ENCODE data around the gene RAB33A. TPM values are rescaled to one million over a fixed set of nuclear protein-coding genes. Genes with fewer than 3 reads are reported as not detected.

The RAB33A gene
- total RNA-seq, 4 donors from 2014 or later = 0.79 to 6.2 (median 0.82) TPM; not detected in 1

DNA sequence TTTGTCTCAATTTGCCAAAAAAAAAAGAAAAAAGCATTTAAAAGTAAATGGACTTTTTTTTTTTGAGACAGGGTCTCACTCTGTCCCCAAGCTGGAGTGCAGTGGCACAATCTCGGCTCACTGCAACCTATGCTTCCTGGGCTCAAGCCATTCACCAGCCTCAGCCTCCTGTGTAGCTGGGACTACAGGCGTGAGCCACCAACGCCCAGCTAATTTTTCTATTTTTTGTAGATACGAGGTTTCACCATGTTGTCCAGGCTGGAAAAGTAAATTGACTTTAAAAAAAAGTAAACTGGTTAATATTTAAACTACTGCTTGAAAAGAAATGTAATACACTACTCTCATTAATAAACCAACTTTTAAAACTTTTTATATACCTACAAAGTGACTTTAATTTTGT lies 12.0 kb upstream of the RAB33A start:
- Histone ChIP-seq H3K27ac (no peak overlapping the region), H3K27me3 (no peaks in the 10 kb centered on the region), H3K36me3 (no peaks in the 10 kb centered on the region), H3K4me1 (peaks cover 0 to 7% (median 3%) of the 10 kb centered on the region in 4 donors), H3K4me3 (no peak overlapping the region), H3K9me3 (no peaks in the 10 kb centered on the region)
- no peak for DNase-seq
- 65% methylated on average over 4 of the region's 4 CpGs; no CpG with 5 or more reads in 1 of the 2 donors for WGBS, 2 donors (ENCODE audit: low coverage in 1 of 2)
- intact Hi-C loops (cut with DNase I; ENCODE audit: low total_unique reads) = no loop called here
- in situ Hi-C loops (cut with MboI; ENCODE audit: low pct_ligation_motif_present in 1 of 4, low pct_unique_long_range_greater_than_20kb in 1 of 4, low sequenced_read_pairs in 3 of 4) = no loop called here
- no peak for TF ChIP-seq EP300 (IDR thresholded peaks at IDR 0.05; ENCODE audit: low read depth)
- TF ChIP-seq POLR2AphosphoS5 (IDR thresholded peaks at IDR 0.05) = no peak

DNA sequence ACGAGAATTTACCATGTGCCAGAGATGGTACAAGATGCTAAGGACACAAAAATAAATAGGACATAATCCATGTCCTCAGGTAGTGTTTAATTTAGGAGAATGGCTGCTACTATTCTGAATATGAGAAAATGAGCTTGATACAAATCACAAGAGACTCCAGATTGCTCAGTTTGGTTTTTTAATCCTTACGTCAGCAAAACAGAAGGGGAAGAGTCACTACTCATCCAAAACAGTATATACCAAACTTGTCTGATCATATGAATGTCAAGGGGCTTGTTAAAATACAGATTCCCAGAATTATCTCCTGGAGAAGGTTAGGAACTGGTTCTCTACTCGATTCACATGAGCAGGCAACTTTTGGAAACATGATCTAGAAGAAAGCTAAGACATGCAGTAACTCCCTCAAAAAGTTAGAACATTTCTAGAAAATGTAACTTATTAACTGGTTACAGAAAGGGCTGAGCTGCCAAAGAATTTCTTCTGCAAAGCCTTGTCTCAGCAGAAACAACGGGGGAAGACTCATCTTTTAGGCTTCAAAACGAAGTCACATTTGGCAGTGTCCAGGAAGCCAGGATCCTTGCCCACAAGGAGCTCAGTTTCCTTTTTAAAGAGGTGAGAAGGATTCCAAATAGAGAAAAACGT lies 9.5 kb upstream of the RAB33A start:
- 46 to 67% methylated on average over 2 to 6 of the region's 6 CpGs for WGBS, 2 donors (ENCODE audit: low coverage in 1 of 2)
- Histone ChIP-seq H3K4me1 (peaks cover 0 to 14% (median 3%) of the 10 kb centered on the region in 4 donors), H3K4me3 (no peak overlapping the region), H3K9me3 (no peaks in the 10 kb centered on the region), H3K36me3 (no peaks in the 10 kb centered on the region), H3K27me3 (no peaks in the 10 kb centered on the region), H3K27ac (no peak overlapping the region)
- intact Hi-C loops (cut with DNase I; ENCODE audit: low total_unique reads) = no loop called here
- DNase-seq = no peak
- in situ Hi-C loops (cut with MboI; ENCODE audit: low pct_ligation_motif_present in 1 of 4, low pct_unique_long_range_greater_than_20kb in 1 of 4, low sequenced_read_pairs in 3 of 4) = no loop called here
- TF ChIP-seq EP300 (IDR thresholded peaks at IDR 0.05; ENCODE audit: low read depth) = no peak
- no peak for TF ChIP-seq POLR2AphosphoS5 (IDR thresholded peaks at IDR 0.05)
- TF ChIP-seq, protein P1, sequence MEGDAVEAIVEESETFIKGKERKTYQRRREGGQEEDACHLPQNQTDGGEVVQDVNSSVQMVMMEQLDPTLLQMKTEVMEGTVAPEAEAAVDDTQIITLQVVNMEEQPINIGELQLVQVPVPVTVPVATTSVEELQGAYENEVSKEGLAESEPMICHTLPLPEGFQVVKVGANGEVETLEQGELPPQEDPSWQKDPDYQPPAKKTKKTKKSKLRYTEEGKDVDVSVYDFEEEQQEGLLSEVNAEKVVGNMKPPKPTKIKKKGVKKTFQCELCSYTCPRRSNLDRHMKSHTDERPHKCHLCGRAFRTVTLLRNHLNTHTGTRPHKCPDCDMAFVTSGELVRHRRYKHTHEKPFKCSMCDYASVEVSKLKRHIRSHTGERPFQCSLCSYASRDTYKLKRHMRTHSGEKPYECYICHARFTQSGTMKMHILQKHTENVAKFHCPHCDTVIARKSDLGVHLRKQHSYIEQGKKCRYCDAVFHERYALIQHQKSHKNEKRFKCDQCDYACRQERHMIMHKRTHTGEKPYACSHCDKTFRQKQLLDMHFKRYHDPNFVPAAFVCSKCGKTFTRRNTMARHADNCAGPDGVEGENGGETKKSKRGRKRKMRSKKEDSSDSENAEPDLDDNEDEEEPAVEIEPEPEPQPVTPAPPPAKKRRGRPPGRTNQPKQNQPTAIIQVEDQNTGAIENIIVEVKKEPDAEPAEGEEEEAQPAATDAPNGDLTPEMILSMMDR (IDR thresholded peaks at IDR 0.05) = no peak
- no peak for TF ChIP-seq POLR2A (IDR thresholded peaks at IDR 0.05)

DNA sequence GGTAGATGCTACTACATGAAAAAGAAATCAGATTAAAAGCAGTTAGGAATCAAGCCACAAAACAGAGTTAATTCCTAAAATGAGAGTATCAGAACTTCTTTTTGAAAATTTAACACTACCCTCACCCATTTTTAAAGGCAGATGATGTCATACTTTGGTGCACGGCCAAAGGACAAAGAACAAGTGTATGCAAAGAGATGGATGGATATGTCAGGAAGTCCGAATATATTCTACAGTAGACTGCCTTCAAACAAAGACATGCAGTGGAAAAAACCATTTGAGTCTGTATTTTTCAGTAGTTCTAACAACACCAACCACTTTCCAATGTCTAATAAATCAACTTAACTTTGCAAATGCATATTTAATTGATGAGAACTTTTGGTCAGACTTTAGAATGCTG lies 8.4 kb upstream of the RAB33A start:
- no peaks in the 10 kb centered on the region for H3K27me3 ChIP-seq
- peaks cover 0 to 14% (median 3%) of the 10 kb centered on the region in 4 donors for H3K4me1 ChIP-seq
- WGBS, 2 donors (ENCODE audit: low coverage in 1 of 2) = 44 to 56% methylated on average over 2 of the region's 2 CpGs
- H3K9me3 ChIP-seq = no peaks in the 10 kb centered on the region
- in situ Hi-C loops (cut with MboI; ENCODE audit: low pct_ligation_motif_present in 1 of 4, low pct_unique_long_range_greater_than_20kb in 1 of 4, low sequenced_read_pairs in 3 of 4) = no loop called here
- H3K36me3 ChIP-seq = no peaks in the 10 kb centered on the region
- DNase-seq = no peak
- H3K27ac ChIP-seq = no peak overlapping the region
- H3K4me3 ChIP-seq = no peak overlapping the region
- intact Hi-C loops (cut with DNase I; ENCODE audit: low total_unique reads) = no loop called here
- TF ChIP-seq, protein P1 (IDR thresholded peaks at IDR 0.05) = no peak
- TF ChIP-seq POLR2AphosphoS5 (IDR thresholded peaks at IDR 0.05) (no peak), POLR2A (IDR thresholded peaks at IDR 0.05) (no peak), EP300 (IDR thresholded peaks at IDR 0.05; ENCODE audit: low read depth) (no peak)

DNA sequence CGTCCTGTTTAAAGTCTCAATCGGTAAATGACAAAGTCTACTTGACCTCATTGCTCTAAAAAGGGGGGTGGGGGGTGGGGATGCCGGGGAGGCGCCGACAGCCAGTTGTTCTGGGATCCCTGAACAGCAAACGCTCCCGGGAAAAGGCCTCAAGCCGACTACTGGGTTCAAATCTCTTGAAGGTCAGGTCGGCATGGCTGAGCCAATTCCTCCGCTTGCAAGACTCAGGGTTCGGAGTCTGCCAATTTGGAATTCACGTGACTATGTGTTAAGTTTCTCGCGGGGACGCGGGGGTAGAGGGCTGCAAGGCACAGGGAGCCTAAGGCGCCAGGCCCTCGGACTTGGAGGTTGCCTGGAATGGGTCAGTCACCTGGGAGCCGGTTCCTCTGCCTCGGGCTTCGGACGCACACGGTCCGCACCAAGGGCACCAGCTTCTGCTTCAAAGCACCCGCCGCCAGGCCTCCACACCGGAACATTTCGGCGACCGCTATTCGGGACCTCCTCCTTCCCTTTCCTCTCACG lies 6.5 kb upstream of the RAB33A start:
- Histone ChIP-seq H3K4me3 (peak overlapping the region; percentile 53 to 77 (median 60)), H3K27ac (peak overlapping the region; percentile 89 to 94 (median 90)), H3K4me1 (peaks cover 0 to 14% (median 3%) of the 10 kb centered on the region in 4 donors), H3K36me3 (no peaks in the 10 kb centered on the region), H3K9me3 (no peaks in the 10 kb centered on the region), H3K27me3 (no peaks in the 10 kb centered on the region)
- no peak for DNase-seq
- TF ChIP-seq POLR2AphosphoS5 (IDR thresholded peaks at IDR 0.05) (no peak), EP300 (IDR thresholded peaks at IDR 0.05; ENCODE audit: low read depth) (no peak), POLR2A (IDR thresholded peaks at IDR 0.05) (no peak)
- TF ChIP-seq, protein P1 (IDR thresholded peaks at IDR 0.05) = no peak
- intact Hi-C loops (cut with DNase I; ENCODE audit: low total_unique reads) (no loop called here), in situ Hi-C loops (cut with MboI; ENCODE audit: low pct_ligation_motif_present in 1 of 4, low pct_unique_long_range_greater_than_20kb in 1 of 4, low sequenced_read_pairs in 3 of 4) (no loop called here)
- WGBS, 2 donors (ENCODE audit: low coverage in 1 of 2) = 53% methylated on average over 30 of the region's 32 CpGs; no CpG with 5 or more reads in 1 of the 2 donors
